GM12872 (cell line): ENCODE data around the gene ERP27.

Experiments used
- CTCF ChIP-seq: IDR thresholded peaks from 3 replicates; pipeline ENCODE4 v1.5.1; 2011; ENCODE audit warnings: low read depth, mild to moderate bottlenecking, low read length, moderate library complexity; ENCODE audit not compliant: insufficient read depth

ERP27 gene

GRCh38 chr12:14902465-14902864 lies 35.9 kb downstream of the ERP27 start:
- TF ChIP-seq CTCF: no peak

GRCh38 chr12:14901228-14901562 lies 37.1 kb downstream of the ERP27 start:
- no peak for TF ChIP-seq CTCF

DNA sequence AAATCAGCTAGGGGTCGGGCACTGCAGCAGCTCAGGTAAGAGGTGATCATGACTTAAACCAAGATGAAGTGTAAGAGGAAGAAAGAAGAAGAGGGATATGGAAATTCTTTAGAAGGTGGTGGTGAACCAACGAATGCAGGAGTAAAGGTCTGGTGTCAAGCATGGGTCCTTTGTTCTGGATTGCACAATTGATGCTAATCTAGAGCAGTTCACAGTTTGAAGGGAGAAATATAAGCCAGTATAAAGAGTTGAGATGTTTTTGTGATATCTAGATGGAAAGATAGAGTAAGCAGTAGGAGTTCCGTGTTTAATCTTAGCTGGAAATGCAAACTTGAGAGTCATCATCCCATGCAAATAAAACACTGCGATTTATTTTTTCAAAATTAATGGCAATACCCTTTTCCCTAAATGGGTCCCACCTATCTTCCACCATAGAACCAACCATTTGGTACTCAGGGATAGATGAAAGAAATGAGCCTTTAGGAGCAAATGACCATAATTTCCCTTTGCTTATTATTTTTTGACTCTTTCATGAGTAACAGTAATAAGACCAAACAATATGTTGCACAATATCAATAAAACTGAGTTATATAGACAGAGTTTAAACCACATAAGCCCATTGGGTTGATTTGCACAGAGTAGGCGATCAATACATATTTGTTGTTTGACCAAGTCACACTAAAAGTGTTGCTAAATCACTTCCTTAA lies 37.7 kb downstream of the ERP27 start:
- no peak for TF ChIP-seq CTCF

DNA sequence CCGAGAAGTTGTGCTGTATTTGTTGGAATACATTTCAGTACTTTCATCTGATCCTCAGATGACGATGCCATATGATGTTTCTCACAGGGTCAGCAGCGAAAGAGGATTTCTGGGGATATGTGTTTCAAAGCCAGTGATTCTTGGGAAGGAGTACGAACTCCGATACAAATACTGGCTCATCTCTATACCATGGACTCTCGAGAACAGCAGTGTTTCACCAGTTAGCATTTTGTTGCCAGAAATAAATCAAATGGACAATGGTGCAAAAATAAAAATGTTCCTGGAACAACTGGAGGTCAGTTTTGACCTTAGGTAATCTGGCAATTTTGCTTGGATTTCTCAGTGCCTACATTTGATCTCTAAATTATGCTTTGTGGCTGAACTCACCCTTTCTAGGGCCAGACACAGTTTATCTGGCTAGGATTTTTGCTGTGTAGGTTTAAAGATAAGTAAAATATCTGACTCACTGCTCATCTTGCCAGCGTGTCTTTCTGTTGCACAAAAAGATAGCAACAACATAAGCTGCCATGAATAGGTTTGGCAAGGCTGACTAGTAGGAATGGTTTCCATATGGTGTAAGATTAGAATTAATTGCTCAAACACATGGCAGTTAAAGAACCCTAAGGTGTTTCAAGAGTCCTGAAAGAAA lies 41.7 kb downstream of the ERP27 start:
- no peak for TF ChIP-seq CTCF

DNA sequence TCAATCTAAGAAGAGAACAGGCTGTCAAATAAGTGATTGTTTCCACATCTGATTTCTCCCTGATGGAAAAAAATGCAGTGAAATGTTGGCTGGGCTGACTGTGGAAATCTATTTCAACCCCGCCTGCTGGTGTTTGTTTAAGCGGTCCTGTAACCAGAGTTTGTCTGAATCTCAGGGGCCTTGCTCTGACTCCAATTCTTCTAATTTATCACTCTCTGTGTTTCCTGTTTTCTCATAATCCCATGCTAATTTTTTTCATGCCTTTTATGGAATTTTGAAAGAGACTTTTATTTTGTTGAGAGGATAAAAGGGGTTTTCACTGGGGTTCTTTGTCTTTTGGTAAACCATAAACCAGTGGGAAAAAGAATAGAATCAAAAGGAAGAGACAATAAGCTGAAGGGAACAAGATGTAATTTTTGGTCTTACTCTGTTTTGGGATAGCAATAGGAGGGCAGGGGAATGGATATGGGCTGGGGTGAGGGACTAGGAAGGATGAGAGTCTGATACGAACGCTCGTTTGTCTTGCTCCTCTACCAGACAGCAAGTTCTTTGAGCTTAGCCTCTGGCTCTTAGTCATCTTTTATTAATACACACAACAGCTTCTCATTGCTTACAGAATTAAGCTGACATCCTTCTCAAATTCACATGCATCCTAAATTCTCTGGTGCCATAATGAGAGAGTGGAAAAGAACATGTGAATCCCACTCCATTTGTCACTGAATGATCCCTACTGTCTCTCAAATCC lies 44.7 kb downstream of the ERP27 start:
- no peak for TF ChIP-seq CTCF

DNA sequence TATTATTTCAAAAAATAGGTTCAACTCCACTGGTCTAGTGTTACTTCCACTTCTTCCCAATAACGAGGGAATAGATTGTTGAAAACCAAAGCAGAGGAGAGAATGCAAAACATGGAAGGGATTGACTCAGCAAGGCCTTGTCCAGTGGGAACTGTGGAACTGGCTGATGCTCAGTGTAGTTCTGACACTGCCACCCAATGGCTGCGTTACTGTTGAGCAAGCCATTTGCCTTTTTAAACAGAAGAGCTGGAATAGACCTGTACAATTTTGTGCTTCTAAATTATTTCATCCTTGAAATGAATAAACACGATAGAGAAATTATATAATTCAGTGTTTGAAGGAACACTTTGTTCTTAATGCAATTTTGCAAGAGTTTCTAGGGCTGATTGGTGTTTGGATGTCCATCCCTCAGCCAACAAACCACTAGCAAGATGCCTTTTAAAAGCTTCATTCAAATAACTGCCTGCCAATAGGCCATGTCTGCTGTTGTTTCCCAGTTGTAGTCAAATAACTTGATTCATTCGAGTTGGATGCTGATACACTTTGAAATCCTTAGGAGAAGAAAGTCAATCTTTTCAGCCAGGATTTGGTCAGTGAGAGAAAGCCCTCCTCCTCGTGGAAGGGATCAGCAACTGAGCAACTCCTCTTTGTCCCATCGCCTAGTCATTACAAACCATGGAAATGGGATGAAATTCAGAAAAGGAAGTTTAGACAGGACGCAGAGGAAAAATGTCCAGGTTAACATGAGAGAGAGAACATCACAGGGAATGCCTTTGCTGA lies 45.4 kb downstream of the ERP27 start:
- peak; percentile 18; the same call in 1 of the 3 replicates for TF ChIP-seq CTCF

DNA sequence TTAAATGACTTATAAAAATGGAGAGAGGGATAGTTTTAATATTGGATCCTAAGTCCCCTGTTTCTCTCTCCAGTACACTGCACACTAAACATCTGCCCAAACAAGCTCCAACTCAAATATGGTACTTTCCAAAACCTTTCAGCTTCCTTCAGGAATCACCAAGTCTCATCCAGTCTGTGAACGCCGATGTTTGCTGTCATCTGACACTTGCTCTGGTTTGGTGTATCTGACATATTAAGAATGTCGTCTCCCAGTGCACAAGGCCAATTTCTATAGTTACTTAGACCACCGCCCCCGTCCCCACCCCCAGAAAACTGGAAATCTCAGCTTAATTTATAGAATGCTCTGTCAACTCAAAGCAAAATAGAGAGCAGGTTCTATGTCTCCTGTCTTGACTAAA lies 47.6 kb downstream of the ERP27 start:
- TF ChIP-seq CTCF: no peak
